HCT116 (cell line): Measurements from ENCODE around the gene CAND2. TPM values are rescaled to one million over a fixed set of nuclear protein-coding genes. Genes with fewer than 3 reads are reported as not detected.

Experiments used
- ATAC-seq: fragments of 200-7000 bp; cut with Tn5 transposase; 2 replicates; pipeline ENCODE4 v1.9.1; 2020; ENCODE audit warnings: mild to moderate bottlenecking, moderate library complexity
- BruUV-seq: library from RNA; stranded (reverse); fragments of 400-500 nt; replicated peaks from 2 replicates; lab custom pipeline; 2021; lab: Mats Ljungman, UMichigan
- CTCF ChIA-PET: fragments of 300-600 bp; sonication (Branson Sonifier 250); formaldehyde crosslinking; loops from one replicate; lab custom pipeline; 2021; ENCODE audit warnings: antibody characterized with exemption; lab: Charles Lee
- POLR2A ChIA-PET: fragments of 300-600, 350-600 bp; sonication (Branson Sonifier 250); formaldehyde crosslinking; loops from one replicate; lab custom pipeline; 2021; ENCODE audit warnings: antibody characterized with exemption; lab: Charles Lee
- RAD21 ChIA-PET, 2 experiments: fragments of 300-600 bp; sonication (Branson Sonifier 250); formaldehyde crosslinking; loops; one replicate each; lab custom pipeline; 2023; ENCODE audit warnings: low total read pairs in 2 of 2; ENCODE audit not compliant: uncharacterized antibody in 2 of 2, unreplicated experiment in 2 of 2, low non-redundant PET in 1 of 2; lab: Charles Lee
- DNase-seq: peaks from one replicate; pipeline ENCODE4 v3.0.0-alpha.2; 2010; ENCODE audit warnings: low read depth, low spot score
- H2AFZ ChIP-seq: fragments of 200-600 bp; shearing (Covaris generic), sonication (generic); 2 replicates; pipeline ENCODE4 v1.6.1; 2017; ENCODE audit warnings: low read depth, mixed run types, mixed read lengths, antibody characterized with exemption, low read length; ENCODE audit not compliant: poor library complexity, severe bottlenecking
- H3K27ac ChIP-seq: 2 replicates; pipeline ENCODE4 v1.5.1; 2012; ENCODE audit warnings: low read depth, low read length
- H3K27me3 ChIP-seq: fragments of 200-600 bp; sonication (generic); 2 replicates; pipeline ENCODE4 v1.6.1; 2016; ENCODE audit warnings: mixed run types, low read length, mixed read lengths; ENCODE audit not compliant: insufficient read depth
- H3K36me3 ChIP-seq, 2 experiments: fragments of 200-500 bp in 1 of 2; fragments of 200-600 bp in 1 of 2; sonication (Bioruptor generic) in 1 of 2; sonication (generic) in 1 of 2; 2 replicates each; pipeline versions ENCODE4 v1.5.1 to v1.6.1; 2014 to 2016; ENCODE audit warnings: low read length in 2 of 2, inconsistent platforms in 1 of 2, mixed read lengths in 1 of 2, mixed run types in 1 of 2; ENCODE audit not compliant: insufficient read depth in 2 of 2, control insufficient read depth in 1 of 2
- H3K4me1 ChIP-seq, 2 experiments: fragments of 200-600 bp in 1 of 2; sonication (generic) in 1 of 2; 2 replicates each; pipeline versions ENCODE4 v1.5.1 to v1.6.1; 2012 to 2017; ENCODE audit warnings: low read length in 2 of 2, inconsistent platforms in 1 of 2, mild to moderate bottlenecking in 1 of 2, mixed read lengths in 1 of 2, mixed run types in 1 of 2, moderate library complexity in 1 of 2; ENCODE audit not compliant: insufficient read depth in 2 of 2, control insufficient read depth in 1 of 2
- H3K4me2 ChIP-seq: fragments of 200-600 bp; sonication (generic); 2 replicates; pipeline ENCODE4 v1.6.1; 2017; ENCODE audit warnings: mixed run types, low read length, mixed read lengths
- H3K4me3 ChIP-seq, 2 experiments: fragments of 200-600 bp in 1 of 2; sonication (generic) in 1 of 2; replicated peaks in 1 of 2; 2 replicates each; pipeline ENCODE4 v1.5.1; 2011 to 2016; ENCODE audit warnings: low read length in 2 of 2, control low read depth in 1 of 2, low read depth in 1 of 2, mild to moderate bottlenecking in 1 of 2, mixed read lengths in 1 of 2, mixed run types in 1 of 2
- H3K79me2 ChIP-seq: fragments of 200-600 bp; sonication (generic); 2 replicates; pipeline ENCODE4 v1.6.1; 2017; ENCODE audit warnings: mild to moderate bottlenecking, mixed run types, low read length, moderate library complexity, mixed read lengths; ENCODE audit not compliant: insufficient read depth
- H3K9ac ChIP-seq: fragments of 200-600 bp; sonication (generic); 2 replicates; pipeline ENCODE4 v1.6.1; 2016; ENCODE audit warnings: low read length, mixed read lengths
- H3K9me2 ChIP-seq: fragments of 200-600 bp; sonication (generic), shearing (Covaris generic); 2 replicates; pipeline ENCODE4 v1.6.1; 2017; ENCODE audit warnings: mixed run types, mild to moderate bottlenecking, moderate library complexity; ENCODE audit not compliant: insufficient read depth
- H3K9me3 ChIP-seq, 2 experiments: fragments of 200-500 bp in 1 of 2; fragments of 200-600 bp in 1 of 2; sonication (Bioruptor generic) in 1 of 2; sonication (generic) in 1 of 2; 2 replicates each; pipeline ENCODE4 v1.6.1; 2014 to 2017; ENCODE audit warnings: low read length in 2 of 2, mixed read lengths in 2 of 2, inconsistent platforms in 1 of 2, low read depth in 1 of 2, mild to moderate bottlenecking in 1 of 2, mixed run types in 1 of 2, moderate library complexity in 1 of 2; ENCODE audit not compliant: control insufficient read depth in 1 of 2, insufficient read depth in 1 of 2
- H4K20me1 ChIP-seq: fragments of 200-600 bp; sonication (generic), shearing (Covaris generic); 2 replicates; pipeline ENCODE4 v1.6.1; 2017; ENCODE audit warnings: mixed run types, mild to moderate bottlenecking, moderate library complexity; ENCODE audit not compliant: insufficient read depth
- ATF3 ChIP-seq: IDR thresholded peaks from 2 replicates; pipeline ENCODE4 v1.6.1; 2012
- CBX3 ChIP-seq: IDR thresholded peaks from 2 replicates; pipeline ENCODE4 v1.6.1; 2012; ENCODE audit warnings: low read depth
- CEBPB ChIP-seq: IDR thresholded peaks from 2 replicates; pipeline ENCODE4 v1.6.1; 2012; ENCODE audit warnings: low read depth
- EGR1 ChIP-seq: IDR thresholded peaks from 2 replicates; pipeline ENCODE4 v1.6.1; 2012; ENCODE audit warnings: low read depth
- ELF1 ChIP-seq: IDR thresholded peaks from 2 replicates; pipeline ENCODE4 v1.6.1; 2012; ENCODE audit warnings: low read depth, borderline replicate concordance
- EZH2phosphoT487 ChIP-seq: fragments of 200-600 bp; IDR thresholded peaks from 2 replicates; pipeline ENCODE4 v1.6.1; 2018; ENCODE audit warnings: antibody characterized with exemption, borderline replicate concordance
- FOSL1 ChIP-seq: IDR thresholded peaks from 2 replicates; pipeline ENCODE4 v1.6.1; 2012; ENCODE audit warnings: low read depth
- JUND ChIP-seq: IDR thresholded peaks from 2 replicates; pipeline ENCODE4 v1.6.1; 2012
- MAX ChIP-seq: IDR thresholded peaks from 2 replicates; pipeline ENCODE4 v1.6.1; 2012
- POLR2A ChIP-seq: IDR thresholded peaks from 2 replicates; pipeline ENCODE4 v1.7.0; 2011; ENCODE audit warnings: borderline replicate concordance; ENCODE audit not compliant: insufficient read depth, insufficient read length; ENCODE audit errors: extremely low read depth
- RAD21 ChIP-seq: IDR thresholded peaks from 2 replicates; pipeline ENCODE4 v1.6.1; 2012; ENCODE audit warnings: low read depth, mild to moderate bottlenecking
- SIN3A ChIP-seq: IDR thresholded peaks from 2 replicates; pipeline ENCODE4 v1.6.1; 2012; ENCODE audit warnings: low read depth
- SP1 ChIP-seq: IDR thresholded peaks from 2 replicates; pipeline ENCODE4 v1.6.1; 2012; ENCODE audit warnings: low read depth
- SRF ChIP-seq: IDR thresholded peaks from 2 replicates; pipeline ENCODE4 v1.6.1; 2012; ENCODE audit warnings: low read depth
- TCF7L2 ChIP-seq: IDR thresholded peaks from 2 replicates; pipeline ENCODE4 v1.7.0; 2011; ENCODE audit warnings: borderline replicate concordance, inconsistent platforms; ENCODE audit not compliant: insufficient read depth, insufficient read length; ENCODE audit errors: extremely low read depth
- YY1 ChIP-seq: IDR thresholded peaks from 2 replicates; pipeline ENCODE4 v1.6.1; 2011; ENCODE audit warnings: low read length, low read depth, moderate library complexity, mild to moderate bottlenecking; ENCODE audit not compliant: insufficient replicate concordance; ENCODE audit errors: extremely low read depth
- ZNF274 ChIP-seq: fragments of 200-500 bp; sonication (Bioruptor generic); IDR thresholded peaks from 2 replicates; pipeline ENCODE4 v1.6.1; 2014; ENCODE audit warnings: mild to moderate bottlenecking, low read depth, low read length, inconsistent platforms
- intact Hi-C: fragments of 100-400 bp; cut with micrococcal nuclease; formaldehyde crosslinking; loops from 2 replicates; pipeline ENCODE4 v1.10.0; 2022
- total RNA-seq: library from RNA; stranded (reverse); gene quantifications from one replicate; pipeline ENCODE4 v1.2.1, GENCODE V29; 2021; ENCODE audit not compliant: unreplicated experiment

Gene CAND2
- total RNA-seq, 1 experiment from 2014 or later: not detected

- H3K36me3 ChIP-seq: no peaks in the 10 kb centered on the region
- no peaks in the 10 kb centered on the region for H3K27me3 ChIP-seq
- no TSS peak for BruUV-seq
- no peak for DNase-seq
- no peak overlapping the region for H2AFZ ChIP-seq
- no peak overlapping the region for H3K4me2 ChIP-seq
- no peak for ATAC-seq
- no peak overlapping the region for H3K9ac ChIP-seq
- no peak for TF ChIP-seq POLR2A
- TF ChIP-seq SIN3A: no peak
- no peak for TF ChIP-seq YY1
- no peak for TF ChIP-seq MAX
- TF ChIP-seq ZNF274: no peak
- no peak for TF ChIP-seq JUND
- no peak for TF ChIP-seq EZH2phosphoT487
- no peak for TF ChIP-seq ELF1
- TF ChIP-seq EGR1: no peak
- TF ChIP-seq ATF3: no peak
- TF ChIP-seq FOSL1: no peak
- TF ChIP-seq TCF7L2: no peak
- no peaks in the 10 kb centered on the region for H3K9me2 ChIP-seq
- ChIA-PET CTCF (no interaction called here), POLR2A (no interaction called here), RAD21 (no interaction called here)
- H3K4me1 ChIP-seq: no peaks in the 10 kb centered on the region
- H3K79me2 ChIP-seq: no peaks in the 10 kb centered on the region
- no peak overlapping the region for H3K27ac ChIP-seq
- intact Hi-C loops: no loop called here
- no peak overlapping the region for H3K4me3 ChIP-seq
- no peaks in the 10 kb centered on the region for H3K9me3 ChIP-seq
- H4K20me1 ChIP-seq: no peaks in the 10 kb centered on the region
Measured at GRCh38 chr3:12769761-12770160, 26.7 kb upstream of the CAND2 start.

- Histone ChIP-seq H2AFZ (no peak overlapping the region), H3K4me1 (no peaks in the 10 kb centered on the region), H3K9me2 (no peaks in the 10 kb centered on the region), H3K9ac (no peak overlapping the region), H3K4me3 (no peak overlapping the region), H3K79me2 (no peaks in the 10 kb centered on the region), H4K20me1 (no peaks in the 10 kb centered on the region), H3K4me2 (no peak overlapping the region), H3K27ac (no peak overlapping the region), H3K36me3 (no peaks in the 10 kb centered on the region), H3K9me3 (no peaks in the 10 kb centered on the region), H3K27me3 (no peaks in the 10 kb centered on the region)
- intact Hi-C loops: no loop called here
- DNase-seq: no peak
- POLR2A ChIA-PET: no interaction called here
- TF ChIP-seq ZNF274: no peak
- no peak for TF ChIP-seq CBX3
- no peak for TF ChIP-seq EZH2phosphoT487
- no peak for TF ChIP-seq RAD21
- no peak for TF ChIP-seq SP1
- TF ChIP-seq CEBPB: no peak
- no peak for TF ChIP-seq SRF
- TF ChIP-seq ATF3: no peak
- RAD21 ChIA-PET: no interaction called here
- BruUV-seq: no TSS peak
- CTCF ChIA-PET: no interaction called here
- ATAC-seq: no peak
Measured at GRCh38 chr3:12771236-12771635, 25.2 kb upstream of the CAND2 start.
